Stomach (tissue), 9 donors: ENCODE data around the gene PPARGC1A. TPM values are rescaled to one million over a fixed set of nuclear protein-coding genes. Genes with fewer than 3 reads are reported as not detected.

Source experiments
- DNase-seq, 2 donors: peaks; one replicate each; pipeline versions ENCODE4 v3.0.0 to v3.0.0-alpha.2; 2013 to 2019
- H3K27ac ChIP-seq, 5 donors: fragments of 200-600 bp in 4 of 5; sonication (generic) in 4 of 5; one replicate each; pipeline ENCODE4 v1.5.1; 2013 to 2019; ENCODE audit warnings: mild to moderate bottlenecking in 1 of 5, moderate library complexity in 1 of 5
- H3K27me3 ChIP-seq, 3 donors: fragments of 200-600 bp; sonication (generic); one replicate each; pipeline ENCODE4 v1.5.1; 2017 to 2019; ENCODE audit warnings: mixed run types in 1 of 3
- H3K36me3 ChIP-seq, 4 donors: fragments of 200-600 bp; sonication (generic); 1 replicate in 3 of 4; 2 replicates in 1 of 4; pipeline ENCODE4 v1.5.1; 2016 to 2019
- H3K4me1 ChIP-seq, 4 donors: fragments of 200-600 bp; sonication (generic); one replicate each; pipeline ENCODE4 v1.5.1; 2016 to 2019
- H3K4me3 ChIP-seq, 4 donors: fragments of 200-600 bp; sonication (generic) in 3 of 4; one replicate each; pipeline ENCODE4 v1.5.1; 2016 to 2019; ENCODE audit warnings: mild to moderate bottlenecking in 1 of 4
- H3K9me3 ChIP-seq, 4 donors: fragments of 200-600 bp; sonication (generic); one replicate each; pipeline ENCODE4 v1.5.1; 2016 to 2019
- EP300 ChIP-seq: sonication (generic); formaldehyde crosslinking; IDR thresholded peaks from one replicate; pipeline ENCODE4 v1.6.1; 2017; ENCODE audit warnings: antibody characterized with exemption
- POLR2A ChIP-seq, 4 donors: fragments of 450-650 bp; IDR thresholded peaks; one replicate each; pipeline ENCODE4 v1.6.1; 2016; ENCODE audit warnings: antibody characterized with exemption in 4 of 4, control low read depth in 2 of 4, mild to moderate bottlenecking in 1 of 4, moderate library complexity in 1 of 4
- POLR2AphosphoS5 ChIP-seq, 3 donors: sonication (generic); formaldehyde crosslinking; IDR thresholded peaks; one replicate each; pipeline ENCODE4 v1.6.1; 2016; ENCODE audit warnings: antibody characterized with exemption in 3 of 3
- WGBS, 5 donors: extraction: QIAGEN DNeasy Blood & Tissue Kit in 3 of 5; methylation state at CpG; one replicate each; pipeline versions ENCODE4 v1.1.5 to v1.1.7; 2013 to 2018; 5-methylcytosine and 5-hydroxymethylcytosine counted together
- intact Hi-C: fragments of 100-400 bp; cut with DNase I; formaldehyde crosslinking; loops from one replicate; pipeline ENCODE4 v1.15.1; 2023; ENCODE audit warnings: low total_unique reads
- polyA plus RNA-seq, 3 donors: library from polyadenylated mRNA; stranded (reverse); fragments of 200-250 nt; gene quantifications; one replicate each; pipeline ENCODE4 v1.2.3, GENCODE V29; 2013
- total RNA-seq, 5 donors: library from RNA; depleted of rRNA; stranded (reverse); fragments of >200 nt; gene quantifications; one replicate each; pipeline versions ENCODE4 v1.1.0 to v1.2.3, GENCODE V29; 2014 to 2016
- TF ChIP-seq, protein P1 (sequence below), 7 experiments: fragments of 450-650 bp in 4 of 7; fragments of 200-600 bp in 3 of 7; sonication (generic) in 3 of 7; IDR thresholded peaks; one replicate each; pipeline ENCODE4 v1.5.1; 2016 to 2019; ENCODE audit warnings: antibody characterized with exemption in 7 of 7, control low read depth in 2 of 7, mild to moderate bottlenecking in 1 of 7
- donor health status: healthy with polysubstance abuse.
- donor health status: Bipolar disorder and iron deficiency.
- donor health status: healthy.

PPARGC1A gene
- total and polyA plus RNA-seq, 8 donors: 2.0 to 230 (median 13.1) TPM

DNA sequence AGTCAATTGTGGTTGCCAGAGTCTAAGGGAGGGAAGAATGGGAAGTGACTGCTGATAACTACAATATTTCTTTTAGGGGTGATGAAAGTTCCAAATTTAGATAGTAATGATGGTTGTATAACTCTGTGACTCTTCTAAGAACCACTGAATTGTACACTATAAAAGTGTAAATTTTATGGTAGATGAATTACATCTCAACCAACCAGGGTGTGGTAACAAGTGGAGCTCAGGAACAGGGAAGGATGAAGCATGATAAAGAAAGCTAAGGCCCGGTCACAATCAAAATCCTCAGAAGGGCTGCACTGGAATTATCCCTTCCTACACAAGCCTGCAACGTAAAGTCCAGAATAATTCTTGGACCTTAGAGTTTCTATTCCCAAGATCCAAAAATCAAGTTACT is 143.2 kb downstream of the PPARGC1A start:
- H3K36me3 ChIP-seq: no peaks in the 10 kb centered on the region
- no peak for DNase-seq
- intact Hi-C loops: no loop called here
- H3K9me3 ChIP-seq: no peaks in the 10 kb centered on the region
- TF ChIP-seq, protein P1, sequence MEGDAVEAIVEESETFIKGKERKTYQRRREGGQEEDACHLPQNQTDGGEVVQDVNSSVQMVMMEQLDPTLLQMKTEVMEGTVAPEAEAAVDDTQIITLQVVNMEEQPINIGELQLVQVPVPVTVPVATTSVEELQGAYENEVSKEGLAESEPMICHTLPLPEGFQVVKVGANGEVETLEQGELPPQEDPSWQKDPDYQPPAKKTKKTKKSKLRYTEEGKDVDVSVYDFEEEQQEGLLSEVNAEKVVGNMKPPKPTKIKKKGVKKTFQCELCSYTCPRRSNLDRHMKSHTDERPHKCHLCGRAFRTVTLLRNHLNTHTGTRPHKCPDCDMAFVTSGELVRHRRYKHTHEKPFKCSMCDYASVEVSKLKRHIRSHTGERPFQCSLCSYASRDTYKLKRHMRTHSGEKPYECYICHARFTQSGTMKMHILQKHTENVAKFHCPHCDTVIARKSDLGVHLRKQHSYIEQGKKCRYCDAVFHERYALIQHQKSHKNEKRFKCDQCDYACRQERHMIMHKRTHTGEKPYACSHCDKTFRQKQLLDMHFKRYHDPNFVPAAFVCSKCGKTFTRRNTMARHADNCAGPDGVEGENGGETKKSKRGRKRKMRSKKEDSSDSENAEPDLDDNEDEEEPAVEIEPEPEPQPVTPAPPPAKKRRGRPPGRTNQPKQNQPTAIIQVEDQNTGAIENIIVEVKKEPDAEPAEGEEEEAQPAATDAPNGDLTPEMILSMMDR (IDR thresholded peaks at IDR 0.05): no peak
- no peak for TF ChIP-seq POLR2AphosphoS5 (IDR thresholded peaks at IDR 0.05)
- no peak for TF ChIP-seq POLR2A (IDR thresholded peaks at IDR 0.05)
- H3K27ac ChIP-seq: no peak overlapping the region
- 54 to 87% (median 77%) methylated on average over 2 of the region's 2 CpGs for WGBS, 5 donors
- peaks cover 0 to 4% (median 0%) of the 10 kb centered on the region in 4 donors for H3K4me1 ChIP-seq
- H3K27me3 ChIP-seq: no peaks in the 10 kb centered on the region
- no peak overlapping the region for H3K4me3 ChIP-seq

DNA sequence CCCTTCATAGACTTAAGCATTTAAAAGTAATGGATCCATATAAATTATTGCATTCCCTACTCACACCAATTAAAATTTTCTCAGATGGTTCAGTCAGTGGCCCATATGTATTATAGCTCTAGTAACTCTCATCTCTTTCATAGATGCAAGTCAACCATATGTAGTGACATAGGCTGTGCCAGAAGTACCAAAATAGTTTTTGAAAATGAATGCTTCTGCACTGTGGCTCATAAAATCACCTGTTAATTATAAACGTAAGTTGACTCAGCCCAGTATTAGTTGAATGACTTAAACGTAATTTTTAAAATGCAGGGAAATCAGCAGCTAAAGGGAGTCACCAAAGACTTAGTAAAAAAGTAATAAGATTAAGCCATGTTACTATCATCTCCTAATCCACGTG is 143.8 kb downstream of the PPARGC1A start:
- Histone ChIP-seq H3K4me3 (no peak overlapping the region), H3K9me3 (no peaks in the 10 kb centered on the region), H3K4me1 (peaks cover 0 to 4% (median 0%) of the 10 kb centered on the region in 4 donors), H3K27me3 (no peaks in the 10 kb centered on the region), H3K27ac (no peak overlapping the region), H3K36me3 (no peaks in the 10 kb centered on the region)
- no peak for TF ChIP-seq POLR2A (IDR thresholded peaks at IDR 0.05)
- no peak for TF ChIP-seq EP300
- TF ChIP-seq, protein P1 (IDR thresholded peaks at IDR 0.05): no peak
- TF ChIP-seq POLR2AphosphoS5 (IDR thresholded peaks at IDR 0.05): no peak
- intact Hi-C loops: no loop called here
- no peak for DNase-seq
- WGBS, 5 donors: 79 to 91% (median 88%) methylated on average over 3 of the region's 3 CpGs

DNA sequence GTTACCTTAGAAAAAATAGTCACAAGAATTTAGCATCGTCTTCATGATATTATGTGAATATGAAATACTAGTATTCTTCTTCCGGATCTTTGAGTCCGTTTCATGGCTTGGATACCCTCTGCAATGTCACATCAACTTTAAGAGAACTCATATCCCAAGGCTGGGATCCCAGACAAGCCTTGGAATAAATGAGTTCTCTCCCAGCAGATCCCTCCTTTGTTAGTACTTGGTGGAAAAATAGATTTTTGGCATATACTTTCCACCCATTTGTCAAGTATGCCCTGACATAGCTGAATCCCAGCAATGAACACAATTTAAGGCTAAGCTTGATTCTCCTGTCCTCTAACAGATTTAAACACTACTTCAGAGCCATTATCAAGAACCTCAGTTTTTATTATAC is 144.5 kb downstream of the PPARGC1A start:
- TF ChIP-seq POLR2AphosphoS5 (IDR thresholded peaks at IDR 0.05): no peak
- TF ChIP-seq POLR2A (IDR thresholded peaks at IDR 0.05): no peak
- TF ChIP-seq, protein P1 (IDR thresholded peaks at IDR 0.05): no peak
- TF ChIP-seq EP300: no peak
- Histone ChIP-seq H3K27me3 (no peaks in the 10 kb centered on the region), H3K9me3 (no peaks in the 10 kb centered on the region), H3K36me3 (no peaks in the 10 kb centered on the region), H3K27ac (no peak overlapping the region), H3K4me3 (no peak overlapping the region), H3K4me1 (peaks cover 0 to 6% (median 0%) of the 10 kb centered on the region in 4 donors)
- DNase-seq: no peak
- intact Hi-C loops: no loop called here
- WGBS, 5 donors: 90 to 96% (median 94%) methylated on average over 3 of the region's 3 CpGs
